ENCODE measurements around the gene POR.

POR gene

GRCh38 chr7:75950111-75950681 is 35.2 kb downstream of the POR start:
- DNase-seq (ENCODE audit: low read depth in 4 of 4, low spot score in 1 of 4) = no peak

GRCh38 chr7:75951506-75951905 is 36.6 kb downstream of the POR start:
- no peak for DNase-seq (ENCODE audit: low read depth in 4 of 4, low spot score in 1 of 4)

GRCh38 chr7:75953431-75953830 is 38.5 kb downstream of the POR start:
- no peak for DNase-seq (ENCODE audit: low read depth in 4 of 4, low spot score in 1 of 4)

DNA sequence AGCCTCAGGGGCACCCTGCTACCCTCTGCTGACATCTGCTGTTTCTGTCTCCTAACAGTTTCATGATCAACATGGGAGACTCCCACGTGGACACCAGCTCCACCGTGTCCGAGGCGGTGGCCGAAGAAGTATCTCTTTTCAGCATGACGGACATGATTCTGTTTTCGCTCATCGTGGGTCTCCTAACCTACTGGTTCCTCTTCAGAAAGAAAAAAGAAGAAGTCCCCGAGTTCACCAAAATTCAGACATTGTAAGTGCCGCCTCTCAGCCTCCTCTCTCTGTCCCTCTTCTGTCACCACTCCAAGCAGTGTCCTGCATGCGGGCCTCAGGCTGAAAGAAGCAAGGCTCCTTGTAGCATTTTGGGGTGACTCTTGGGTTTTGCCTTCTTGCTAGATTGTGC is 39.0 kb downstream of the POR start:
- DNase-seq (ENCODE audit: low read depth in 4 of 4, low spot score in 1 of 4) = no peak

- DNase-seq (ENCODE audit: low read depth in 4 of 4, low spot score in 1 of 4) = no peak
Measured at GRCh38 chr7:75955331-75955955, 40.5 kb downstream of the POR start.

GRCh38 chr7:75957021-75957736 is 42.2 kb downstream of the POR start:
- DNase-seq (ENCODE audit: low read depth in 4 of 4, low spot score in 1 of 4) = no peak

GRCh38 chr7:75958802-75959543 is 44.0 kb downstream of the POR start:
- DNase-seq (ENCODE audit: low read depth in 4 of 4, low spot score in 1 of 4) = no peak

- no peak for DNase-seq (ENCODE audit: low read depth in 4 of 4, low spot score in 1 of 4)
Measured at GRCh38 chr7:75960372-75960771, 45.4 kb downstream of the POR start.

DNA sequence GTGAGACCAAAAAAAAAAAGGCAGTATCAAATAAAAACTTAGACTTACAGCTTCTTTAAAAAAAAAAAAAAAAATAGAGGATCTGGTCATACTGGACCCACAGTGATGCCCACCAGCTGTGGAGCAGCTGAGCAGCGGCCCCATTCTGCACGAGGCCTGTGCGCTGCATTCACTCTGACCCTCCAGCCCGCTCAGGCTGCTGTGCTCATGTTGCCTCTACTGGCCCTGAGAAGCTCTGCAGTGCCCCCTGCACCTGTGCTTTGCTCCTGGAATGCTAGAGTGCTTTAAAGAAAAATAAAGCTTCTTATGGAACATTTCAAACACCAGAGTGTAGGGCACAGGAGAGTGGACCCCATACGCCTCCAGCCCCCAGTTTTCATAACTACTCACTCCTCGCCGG is 46.3 kb downstream of the POR start:
- no peak for DNase-seq (ENCODE audit: low read depth in 4 of 4, low spot score in 1 of 4)

- no peak for DNase-seq (ENCODE audit: low read depth in 4 of 4, low spot score in 1 of 4)
Measured at GRCh38 chr7:75962607-75963380, 47.8 kb downstream of the POR start.

DNA sequence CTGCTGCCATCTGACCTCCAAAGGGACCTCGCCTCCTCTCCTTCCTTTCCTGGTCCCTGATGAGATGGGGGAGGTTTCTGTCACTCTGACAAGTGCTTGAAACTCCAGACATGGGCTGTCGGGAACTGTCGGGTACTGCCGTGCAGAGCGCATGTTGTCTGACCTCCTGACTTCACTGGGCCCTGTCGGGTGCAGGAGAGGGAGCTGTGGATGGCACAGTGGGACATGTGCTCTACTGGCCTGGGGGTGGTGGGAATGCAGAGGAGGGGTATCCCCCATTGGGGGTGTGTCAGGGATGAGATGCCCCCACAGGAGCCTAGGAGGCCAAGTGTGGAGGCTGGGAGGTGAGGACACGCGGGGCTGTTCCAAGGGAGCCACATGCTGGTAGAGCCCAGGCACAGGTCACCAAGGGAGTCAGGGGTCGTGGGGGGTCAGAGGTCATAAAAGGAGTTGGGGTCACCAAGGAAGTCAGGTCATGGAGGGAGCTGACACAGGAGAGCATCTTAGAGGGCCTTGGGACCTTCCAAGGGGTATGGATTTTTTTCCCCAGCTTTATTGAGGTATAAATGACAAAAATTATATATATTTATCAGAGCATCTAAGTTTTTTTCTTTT is 48.5 kb downstream of the POR start:
- no peak for DNase-seq (ENCODE audit: low read depth in 4 of 4, low spot score in 1 of 4)

GRCh38 chr7:75965617-75966016 is 50.7 kb downstream of the POR start:
- DNase-seq (ENCODE audit: low read depth in 4 of 4, low spot score in 1 of 4) = no peak

GRCh38 chr7:75966190-75966961 is 51.4 kb downstream of the POR start:
- DNase-seq (ENCODE audit: low read depth in 4 of 4, low spot score in 1 of 4) = no peak

- no peak for DNase-seq (ENCODE audit: low read depth in 4 of 4, low spot score in 1 of 4)
Measured at GRCh38 chr7:75967055-75967454, 52.1 kb downstream of the POR start.

DNA sequence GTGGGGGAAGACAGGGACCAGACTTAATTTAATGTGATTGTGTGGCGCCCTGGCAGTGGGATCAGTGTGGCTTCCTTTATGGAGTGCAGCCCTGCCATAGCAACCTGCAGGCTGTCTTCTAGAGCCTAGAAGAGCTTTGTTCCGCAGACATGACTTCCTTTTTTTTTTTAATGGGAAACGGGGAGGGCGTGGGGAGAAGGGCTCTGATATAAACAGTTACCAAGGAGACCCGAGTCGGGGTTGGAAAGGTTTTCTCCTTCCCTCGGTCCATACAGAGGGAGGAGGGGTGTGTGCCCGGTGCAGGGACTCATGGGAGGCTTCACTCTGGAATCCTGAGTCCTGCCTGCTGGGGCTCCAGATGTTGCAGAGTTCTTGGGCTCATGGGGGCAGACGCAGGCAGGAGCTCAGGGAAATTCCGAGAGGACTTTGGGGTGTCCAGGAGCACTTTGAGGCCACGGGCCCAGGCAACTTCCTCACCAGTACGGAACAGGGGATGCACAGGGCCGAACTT is 52.6 kb downstream of the POR start:
- no peak for DNase-seq (ENCODE audit: low read depth in 4 of 4, low spot score in 1 of 4)

- DNase-seq (ENCODE audit: low read depth in 4 of 4, low spot score in 1 of 4) = no peak
Measured at GRCh38 chr7:75968012-75968411, 53.1 kb downstream of the POR start.

DNA sequence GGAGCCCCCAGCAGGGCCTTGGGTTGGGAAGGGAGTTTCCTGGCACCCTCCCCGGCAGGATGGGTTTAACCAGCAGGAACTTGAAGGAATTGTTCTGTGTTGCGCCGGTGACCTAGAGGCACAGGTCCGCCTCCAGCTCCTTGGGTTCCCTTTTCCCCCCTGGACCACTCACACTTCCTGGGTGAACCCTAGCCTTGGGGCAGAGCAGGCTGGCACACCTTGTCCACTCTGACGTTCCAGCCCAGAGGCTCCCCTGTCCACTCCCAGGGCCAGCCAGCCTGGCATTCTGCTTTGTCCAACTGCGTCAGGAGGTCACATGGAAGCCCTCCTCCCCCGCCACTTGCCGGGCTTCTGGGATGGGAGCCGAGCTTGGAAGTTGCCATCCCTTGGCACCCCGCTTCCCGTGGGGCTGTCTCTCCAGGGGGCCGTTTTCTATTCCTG is 53.6 kb downstream of the POR start:
- no peak for DNase-seq (ENCODE audit: low read depth in 4 of 4, low spot score in 1 of 4)

DNA sequence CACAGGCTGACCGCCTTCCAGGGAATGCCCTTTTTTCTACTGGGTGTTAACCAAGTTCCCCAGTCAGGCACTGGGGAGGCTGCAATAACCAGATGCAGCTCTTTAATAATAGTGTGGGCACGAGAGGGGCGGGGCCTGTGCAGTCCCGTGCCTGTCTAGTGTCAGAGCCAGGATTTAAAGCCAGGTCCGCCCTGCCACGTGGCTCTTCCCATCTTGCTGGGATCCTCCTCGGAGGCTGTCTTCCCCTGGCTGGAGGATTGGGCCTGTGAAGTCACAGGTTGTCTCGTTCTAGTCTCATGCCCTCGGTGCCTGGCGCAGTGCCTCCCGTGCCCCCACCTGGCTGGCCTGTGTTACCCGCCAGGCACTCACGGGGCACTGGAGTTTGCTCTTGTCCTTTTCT is 54.2 kb downstream of the POR start:
- no peak for DNase-seq (ENCODE audit: low read depth in 4 of 4, low spot score in 1 of 4)

GRCh38 chr7:75969704-75970498 is 54.9 kb downstream of the POR start:
- no peak for DNase-seq (ENCODE audit: low read depth in 4 of 4, low spot score in 1 of 4)
